Measurements from ENCODE around the gene CIPC. TPM values are rescaled to one million over a fixed set of nuclear protein-coding genes. Genes with fewer than 3 reads are reported as not detected.

The CIPC gene
- total RNA-seq, 1 experiment from 2014 or later, result 31.1 TPM

DNA sequence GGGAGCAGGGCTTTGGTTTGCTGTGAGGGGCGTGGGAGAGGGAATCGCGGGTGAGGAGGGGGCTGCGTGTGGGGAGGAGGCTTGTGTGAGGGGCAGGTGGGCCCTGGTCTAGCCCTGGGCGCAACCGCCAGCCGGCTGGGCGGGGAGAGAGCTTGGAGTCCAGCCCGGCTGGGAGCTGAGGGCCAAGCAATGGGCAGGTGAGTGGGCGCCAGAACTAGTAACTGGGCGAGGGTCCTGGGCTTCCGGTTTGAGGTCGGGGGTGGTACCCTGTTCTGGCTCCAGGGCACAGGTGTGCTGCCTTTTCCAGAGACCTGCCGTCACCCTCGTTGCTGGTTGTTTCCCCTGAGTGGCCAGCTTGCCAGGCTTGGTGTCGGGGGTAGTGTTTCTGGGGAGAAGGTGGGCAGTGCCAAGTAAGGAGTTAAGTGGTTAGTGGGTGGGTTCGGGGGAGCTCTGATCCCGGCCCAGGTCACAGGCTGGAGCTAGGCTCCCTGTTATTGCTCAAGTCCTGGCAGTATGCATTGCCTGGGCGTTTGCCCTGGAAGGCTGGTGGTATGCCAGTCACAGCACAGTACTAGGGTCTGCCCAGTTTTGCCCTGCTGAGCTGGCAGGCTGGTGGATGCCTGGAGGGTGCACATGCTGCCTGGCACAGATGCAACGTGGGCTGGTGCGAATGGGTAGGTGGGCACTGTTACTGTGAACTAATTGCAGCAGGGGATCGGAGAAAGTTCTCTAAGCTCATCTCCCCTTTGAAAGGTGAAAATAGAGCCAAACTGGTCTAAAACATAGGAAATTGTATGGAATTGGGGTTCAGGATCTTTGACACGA, 683 bp downstream of the CIPC start:
- Histone ChIP-seq H3K27me3 (replicated peaks; ENCODE audit: insufficient read depth, low read depth, low read length, poor library complexity) (no peaks in the 10 kb centered on the region), H3K4me1 (ENCODE audit: insufficient read depth, low read length, poor library complexity, severe bottlenecking) (peaks cover 17% of the 10 kb centered on the region), H3K4me3 (ENCODE audit: low read depth, low read length, poor library complexity, severe bottlenecking) (peak overlapping the region; percentile 84), H3K36me3 (ENCODE audit: insufficient read depth, low read length, poor library complexity, severe bottlenecking) (no peaks in the 10 kb centered on the region), H3K27ac (ENCODE audit: low read depth, low read length, poor library complexity, severe bottlenecking) (peak overlapping the region; percentile 91), H3K9me3 (ENCODE audit: low read depth, low read length, poor library complexity, severe bottlenecking) (no peaks in the 10 kb centered on the region)
- TF ChIP-seq, protein P1, sequence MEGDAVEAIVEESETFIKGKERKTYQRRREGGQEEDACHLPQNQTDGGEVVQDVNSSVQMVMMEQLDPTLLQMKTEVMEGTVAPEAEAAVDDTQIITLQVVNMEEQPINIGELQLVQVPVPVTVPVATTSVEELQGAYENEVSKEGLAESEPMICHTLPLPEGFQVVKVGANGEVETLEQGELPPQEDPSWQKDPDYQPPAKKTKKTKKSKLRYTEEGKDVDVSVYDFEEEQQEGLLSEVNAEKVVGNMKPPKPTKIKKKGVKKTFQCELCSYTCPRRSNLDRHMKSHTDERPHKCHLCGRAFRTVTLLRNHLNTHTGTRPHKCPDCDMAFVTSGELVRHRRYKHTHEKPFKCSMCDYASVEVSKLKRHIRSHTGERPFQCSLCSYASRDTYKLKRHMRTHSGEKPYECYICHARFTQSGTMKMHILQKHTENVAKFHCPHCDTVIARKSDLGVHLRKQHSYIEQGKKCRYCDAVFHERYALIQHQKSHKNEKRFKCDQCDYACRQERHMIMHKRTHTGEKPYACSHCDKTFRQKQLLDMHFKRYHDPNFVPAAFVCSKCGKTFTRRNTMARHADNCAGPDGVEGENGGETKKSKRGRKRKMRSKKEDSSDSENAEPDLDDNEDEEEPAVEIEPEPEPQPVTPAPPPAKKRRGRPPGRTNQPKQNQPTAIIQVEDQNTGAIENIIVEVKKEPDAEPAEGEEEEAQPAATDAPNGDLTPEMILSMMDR (conservative IDR thresholded peaks at IDR 0.05; ENCODE audit: low read depth, low read length), result no peak
- no peak for TF ChIP-seq EZH2 (IDR thresholded peaks at IDR 0.05; ENCODE audit: borderline replicate concordance, low read depth, low read length, poor library complexity, severe bottlenecking)
- intact Hi-C loops (cut with micrococcal nuclease; ENCODE audit: unreplicated experiment), result no loop called here
- ChIA-PET CTCF (interaction anchor here (0.6 to 2.0 kb wide), 4 partner anchors 53 to 226 kb away, joined by 3 to 8 read pairs (median 4); no protein-coding TSS in a partner anchor), POLR2A (ENCODE audit: low non-redundant PET) (no interaction called here)
- no peak for DNase-seq (ENCODE audit: low spot score)
- no TSS peak for BruUV-seq (replicated peaks)

DNA sequence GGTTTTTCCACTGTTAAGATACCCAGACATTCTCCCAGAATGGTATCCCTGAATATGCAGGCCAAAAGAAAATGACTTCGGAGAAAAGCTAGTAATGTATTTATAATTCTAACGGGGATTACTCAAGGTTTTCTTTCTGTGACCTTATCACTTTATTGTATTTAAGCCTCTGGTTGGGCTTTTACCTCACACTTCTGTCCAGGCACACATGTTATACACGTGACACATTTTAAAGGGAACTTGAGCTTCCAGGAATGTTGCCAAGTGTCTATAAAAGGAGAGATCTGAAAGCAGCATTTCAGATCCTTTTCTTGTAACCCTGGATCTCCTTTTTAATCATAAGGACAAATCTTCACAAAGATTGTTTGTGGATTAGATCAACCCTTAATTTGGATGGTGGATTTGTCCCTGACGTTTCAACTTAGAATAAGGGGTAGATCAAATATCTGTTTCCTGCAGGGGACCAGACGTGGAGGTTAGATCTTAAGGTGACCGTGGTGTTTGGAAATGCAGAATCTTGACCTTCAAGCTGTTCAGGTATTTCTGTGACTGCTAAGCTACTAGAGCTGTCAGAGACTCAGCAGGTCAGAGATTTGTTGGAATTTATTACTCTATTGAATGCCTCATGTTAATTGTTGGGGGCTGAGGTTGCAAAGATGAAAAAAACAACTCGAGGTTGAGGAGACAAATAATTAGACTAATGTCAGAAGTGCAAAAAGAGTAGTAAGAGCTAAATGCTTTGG, 1.5 kb downstream of the CIPC start:
- Histone ChIP-seq H3K4me1 (ENCODE audit: insufficient read depth, low read length, poor library complexity, severe bottlenecking) (peaks cover 17% of the 10 kb centered on the region), H3K9me3 (ENCODE audit: low read depth, low read length, poor library complexity, severe bottlenecking) (no peaks in the 10 kb centered on the region), H3K4me3 (ENCODE audit: low read depth, low read length, poor library complexity, severe bottlenecking) (peak overlapping the region; percentile 84), H3K27ac (ENCODE audit: low read depth, low read length, poor library complexity, severe bottlenecking) (peak overlapping the region; percentile 91), H3K36me3 (ENCODE audit: insufficient read depth, low read length, poor library complexity, severe bottlenecking) (no peaks in the 10 kb centered on the region), H3K27me3 (replicated peaks; ENCODE audit: insufficient read depth, low read depth, low read length, poor library complexity) (no peaks in the 10 kb centered on the region)
- ChIA-PET POLR2A (ENCODE audit: low non-redundant PET) (no interaction called here), CTCF (interaction anchor here (0.9 to 2.0 kb wide), 3 partner anchors 52 to 227 kb away, joined by 3 to 5 read pairs (median 4); no protein-coding TSS in a partner anchor)
- BruUV-seq (replicated peaks), result TSS peak; percentile 37
- TF ChIP-seq EZH2 (IDR thresholded peaks at IDR 0.05; ENCODE audit: borderline replicate concordance, low read depth, low read length, poor library complexity, severe bottlenecking), result no peak
- TF ChIP-seq, protein P1 (conservative IDR thresholded peaks at IDR 0.05; ENCODE audit: low read depth, low read length), result no peak
- peak; percentile 59 for DNase-seq (ENCODE audit: low spot score)
- intact Hi-C loops (cut with micrococcal nuclease; ENCODE audit: unreplicated experiment), result no loop called here

DNA sequence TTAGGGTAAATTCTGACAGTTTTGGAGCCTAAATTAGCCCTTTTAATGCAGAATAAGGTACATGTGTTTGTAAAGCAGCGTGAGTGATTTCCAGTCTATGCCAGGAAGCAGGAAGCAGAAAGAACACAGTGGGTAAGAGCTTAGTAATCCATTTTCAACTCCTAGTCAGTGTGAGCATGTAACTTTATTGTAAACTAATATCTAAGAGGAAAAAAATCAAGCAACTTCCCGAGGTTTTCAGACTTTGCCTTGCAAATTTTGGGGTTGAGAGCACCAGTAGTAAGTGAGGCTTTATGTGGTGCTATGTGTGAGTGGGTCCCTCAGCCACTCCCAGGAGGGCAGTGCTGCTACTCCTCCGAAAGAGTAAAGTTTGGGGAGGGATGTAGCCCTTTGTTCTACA, 2.9 kb downstream of the CIPC start:
- ChIA-PET CTCF (no interaction called here), POLR2A (ENCODE audit: low non-redundant PET) (no interaction called here)
- H3K27me3 ChIP-seq (replicated peaks; ENCODE audit: insufficient read depth, low read depth, low read length, poor library complexity), result no peaks in the 10 kb centered on the region
- intact Hi-C loops (cut with micrococcal nuclease; ENCODE audit: unreplicated experiment), result no loop called here
- peaks cover 1% of the 10 kb centered on the region for H3K36me3 ChIP-seq (ENCODE audit: insufficient read depth, low read length, poor library complexity, severe bottlenecking)
- no TSS peak for BruUV-seq (replicated peaks)
- TF ChIP-seq, protein P1 (conservative IDR thresholded peaks at IDR 0.05; ENCODE audit: low read depth, low read length), result no peak
- no peak for TF ChIP-seq EZH2 (IDR thresholded peaks at IDR 0.05; ENCODE audit: borderline replicate concordance, low read depth, low read length, poor library complexity, severe bottlenecking)
- DNase-seq (ENCODE audit: low spot score), result no peak
- H3K27ac ChIP-seq (ENCODE audit: low read depth, low read length, poor library complexity, severe bottlenecking), result no peak overlapping the region
- H3K4me1 ChIP-seq (ENCODE audit: insufficient read depth, low read length, poor library complexity, severe bottlenecking), result peaks cover 17% of the 10 kb centered on the region
- H3K9me3 ChIP-seq (ENCODE audit: low read depth, low read length, poor library complexity, severe bottlenecking), result no peaks in the 10 kb centered on the region
- H3K4me3 ChIP-seq (ENCODE audit: low read depth, low read length, poor library complexity, severe bottlenecking), result no peak overlapping the region
